Activated CD8-positive, alpha-beta memory T cell treated with anti-CD3 and anti-CD28 coated beads for 24 hours (primary cell): Measurements from ENCODE around the gene PHOX2A.

ENCODE experiments used
- DNase-seq: peaks from one replicate; pipeline ENCODE4 v3.0.0-alpha.2; 2020

The PHOX2A gene

DNA sequence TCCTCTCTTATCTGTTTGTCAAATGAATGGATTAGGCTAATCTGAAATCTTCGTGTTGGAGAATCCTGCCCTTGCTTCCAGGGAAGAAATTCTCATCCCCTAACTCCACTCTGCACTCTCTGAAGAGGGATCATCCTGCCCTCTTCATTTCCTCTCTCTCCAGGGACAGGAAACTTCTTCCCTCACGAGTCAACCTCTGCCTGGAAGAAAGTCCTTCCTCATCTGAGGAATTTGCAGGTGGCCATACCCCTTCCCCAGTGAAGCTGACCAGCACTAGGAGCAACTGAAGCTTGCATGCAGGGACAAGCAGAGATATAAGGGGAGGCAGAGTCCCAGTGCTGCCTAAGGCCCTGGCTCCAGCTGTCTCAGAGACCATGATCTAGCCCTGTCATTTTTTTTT, 3.6 kb upstream of the PHOX2A start:
- DNase-seq: no peak

DNA sequence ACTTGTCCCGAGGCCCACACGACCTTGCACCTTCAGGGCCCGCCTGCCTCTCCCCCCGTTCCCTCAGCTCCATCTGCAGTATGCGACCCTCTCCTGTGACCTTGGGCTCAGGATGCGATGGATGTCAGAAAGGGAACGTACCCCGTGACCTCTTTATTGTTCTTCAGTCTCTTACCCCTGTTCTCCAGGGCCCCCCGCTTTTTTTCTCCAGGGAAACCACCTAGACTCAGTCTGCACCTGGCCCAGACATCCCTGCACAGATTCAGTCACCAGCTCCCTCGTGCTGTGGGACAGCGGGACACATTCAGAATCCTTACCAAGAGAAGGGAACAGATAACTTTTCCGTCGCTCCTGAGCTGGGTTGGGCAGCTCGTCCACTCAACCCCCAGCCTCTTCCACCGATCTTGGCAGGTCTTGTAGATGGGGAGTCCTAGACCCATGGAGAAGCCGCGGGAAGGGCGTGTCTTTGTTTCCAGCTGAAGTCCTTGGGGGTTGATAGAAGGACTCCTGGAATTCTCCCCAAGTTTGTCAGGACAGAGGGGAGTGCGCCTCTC, 1.4 kb upstream of the PHOX2A start:
- peak; percentile 52 for DNase-seq

DNA sequence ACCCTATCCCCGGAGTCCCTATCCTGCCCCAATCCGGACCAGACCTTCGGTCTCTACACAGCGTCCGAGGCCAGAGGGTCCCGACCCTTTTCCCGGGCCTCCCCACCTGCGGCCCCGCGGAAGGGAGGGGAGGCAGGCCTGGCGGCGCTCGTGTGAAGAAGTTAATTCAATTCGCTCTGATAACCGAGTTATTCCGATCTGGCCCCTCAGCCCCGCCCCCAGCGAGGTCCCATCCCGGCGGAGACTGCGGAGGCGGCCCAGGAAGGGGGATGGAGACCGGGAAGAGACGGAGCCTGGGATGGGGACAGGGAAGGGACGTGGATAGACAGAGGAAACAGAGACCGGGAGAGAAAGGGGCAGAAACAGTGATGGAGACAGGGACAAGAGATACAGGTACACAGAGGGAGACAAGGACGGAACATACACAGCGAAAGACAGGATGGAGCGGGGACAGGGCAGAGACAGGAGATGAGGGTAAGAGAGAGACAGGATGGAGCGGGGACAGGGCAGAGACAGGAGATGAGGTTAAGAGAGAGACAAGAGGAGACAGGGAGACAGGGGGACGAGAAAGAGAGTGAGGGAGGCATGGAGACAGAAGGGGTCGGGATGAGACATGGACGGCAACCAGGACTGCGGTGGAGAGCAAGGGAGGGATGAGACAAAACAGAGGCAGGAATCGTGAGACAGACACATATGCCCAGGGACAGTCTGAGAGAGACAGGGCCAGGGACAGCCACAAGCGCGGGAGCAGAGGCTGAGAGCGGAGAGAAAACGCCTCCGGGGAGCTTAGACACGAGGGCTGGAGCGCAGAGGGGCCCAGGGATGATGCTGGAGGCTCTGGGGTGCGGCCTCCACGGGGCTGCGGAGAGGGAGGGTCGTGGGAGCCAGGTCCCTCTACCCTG, 636 bp upstream of the PHOX2A start:
- peak; percentile 55 for DNase-seq

DNA sequence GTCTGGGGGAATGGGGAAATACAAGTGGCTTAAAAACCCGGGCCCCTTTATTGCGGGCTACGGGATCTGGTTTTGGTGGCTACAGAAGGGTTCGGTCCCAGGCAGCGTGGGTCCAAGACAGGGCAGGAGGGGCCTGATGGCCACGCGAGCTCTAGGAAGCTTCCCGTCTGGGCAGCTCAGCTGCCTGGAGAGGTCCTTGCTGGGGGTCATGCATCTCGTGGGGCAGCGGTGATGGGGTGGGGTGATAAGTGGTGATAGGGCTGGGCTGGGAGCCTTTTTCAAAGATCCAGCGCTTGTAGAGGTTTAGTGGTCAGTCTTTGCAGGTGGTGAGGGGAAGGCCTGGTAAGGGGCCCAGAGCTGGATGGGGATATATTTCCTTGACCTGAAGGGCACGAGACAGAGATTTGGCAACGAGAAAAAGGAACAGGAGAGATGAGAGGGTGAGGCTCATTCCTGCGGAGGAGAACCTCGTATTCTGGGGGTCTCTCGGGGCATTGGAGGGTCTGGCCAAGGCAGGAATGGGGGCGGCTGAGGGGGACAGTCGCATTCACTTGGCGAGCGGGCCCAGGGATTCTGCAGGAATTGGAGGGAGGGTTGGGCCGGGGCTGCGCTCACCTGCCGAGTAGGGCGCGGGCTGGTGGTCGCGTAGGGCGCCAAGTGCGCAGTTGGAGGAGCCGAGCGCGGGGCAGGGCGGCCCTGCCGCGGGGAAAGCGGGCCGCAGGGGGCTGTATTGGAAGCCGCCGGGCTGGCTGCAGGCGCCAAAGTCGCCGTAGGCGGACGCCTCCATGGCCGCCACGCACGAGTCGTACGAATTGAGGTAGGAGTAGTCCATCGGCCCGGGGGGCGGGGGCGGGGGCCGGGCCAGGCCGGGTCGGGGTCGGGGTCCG, 560 bp downstream of the PHOX2A start:
- DNase-seq: no peak

GRCh38 chr11:72242141-72242540, 1.8 kb downstream of the PHOX2A start:
- DNase-seq: no peak

DNA sequence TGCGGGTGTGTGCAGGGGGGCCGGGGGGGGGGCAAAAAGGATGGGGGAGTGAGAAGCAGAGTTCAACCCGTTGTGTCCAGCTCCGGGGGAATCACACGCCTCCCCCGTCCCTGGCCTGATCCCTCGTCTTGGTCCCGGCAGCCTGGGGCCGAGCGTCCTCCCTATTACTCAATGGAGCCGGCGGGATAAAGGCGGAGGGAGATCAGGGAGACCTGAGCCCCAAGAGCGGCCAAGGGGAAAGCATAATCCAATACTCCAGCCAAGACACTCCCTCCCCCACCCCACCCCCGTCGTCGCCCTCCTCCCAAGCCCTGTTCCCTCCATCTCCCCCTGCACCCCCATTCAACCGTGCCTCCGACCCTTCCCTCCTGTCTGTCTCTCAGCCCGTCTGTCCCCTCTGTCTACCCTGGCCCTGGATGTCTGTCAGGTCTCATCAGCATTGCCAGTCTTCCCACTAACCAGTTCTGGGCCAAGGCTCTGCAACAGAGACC, 2.6 kb downstream of the PHOX2A start:
- DNase-seq: no peak

DNA sequence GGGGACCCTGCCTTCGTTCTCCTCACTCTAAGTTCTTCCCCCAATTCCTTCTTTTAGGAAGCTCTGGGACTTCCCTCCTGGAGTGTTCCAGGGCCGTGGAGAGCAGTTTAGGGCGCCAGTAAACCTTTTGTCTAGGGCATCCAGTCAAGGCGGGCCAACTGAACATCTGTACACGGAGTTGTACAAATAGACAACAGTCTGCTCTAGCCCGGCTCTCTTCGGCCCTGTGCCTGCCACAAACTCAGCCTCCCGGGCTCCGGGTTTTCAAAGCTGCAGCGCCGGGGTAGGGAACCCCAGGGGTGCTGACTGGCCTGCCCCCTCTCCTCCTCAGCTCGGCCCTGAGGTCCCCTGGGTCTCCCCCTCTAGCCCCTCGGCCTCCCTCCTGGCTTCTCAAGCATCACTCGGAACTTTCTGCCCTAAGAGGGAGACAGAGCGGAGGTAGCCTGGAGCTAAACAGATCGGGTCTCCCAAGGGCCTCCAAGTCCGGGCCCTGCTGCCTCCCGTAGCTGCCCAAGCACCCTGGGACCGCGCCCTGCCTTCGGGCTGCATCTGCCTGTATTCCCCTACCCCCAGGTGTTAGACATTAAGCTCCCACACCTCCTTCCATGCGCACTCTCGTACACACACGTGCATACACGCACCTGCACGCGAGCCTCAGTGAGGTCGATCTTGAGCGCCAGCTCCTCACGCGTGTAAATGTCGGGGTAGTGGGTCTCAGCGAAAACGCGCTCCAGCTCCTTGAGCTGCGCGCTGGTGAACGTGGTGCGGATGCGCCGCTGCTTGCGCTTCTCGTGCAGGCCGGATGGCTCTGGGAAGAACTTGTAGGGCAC, 3.3 kb downstream of the PHOX2A start:
- DNase-seq: no peak

DNA sequence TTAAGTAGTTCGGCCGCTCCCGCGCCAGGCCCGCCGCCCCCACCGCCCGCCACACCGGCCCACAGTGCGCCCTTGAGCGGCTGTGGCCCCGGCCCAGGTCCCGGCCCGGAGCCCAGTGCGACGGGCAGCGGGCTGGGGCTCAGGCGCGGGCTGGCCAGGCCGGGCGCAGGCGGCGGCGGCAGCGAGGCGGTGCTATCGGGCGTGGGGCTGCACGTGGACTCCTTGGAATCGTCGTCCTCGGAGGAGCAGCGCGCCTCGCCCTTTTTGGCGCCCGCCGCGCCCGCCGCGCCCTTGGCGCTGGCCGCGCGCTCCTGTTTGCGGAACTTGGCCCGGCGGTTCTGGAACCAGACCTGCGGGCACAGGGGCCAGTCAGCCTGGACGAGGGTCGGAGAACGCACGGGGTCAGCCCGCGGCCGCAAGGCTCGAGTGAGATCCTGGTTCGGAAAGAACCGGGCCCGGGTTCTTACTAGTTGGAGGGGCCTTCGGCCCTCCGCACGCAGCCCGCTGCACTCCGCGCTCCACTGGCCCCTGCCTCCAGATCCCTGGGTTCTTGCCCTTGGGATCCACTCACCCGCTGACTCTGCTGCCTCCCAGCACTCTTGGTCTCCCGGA, 4.0 kb downstream of the PHOX2A start:
- DNase-seq: no peak

- DNase-seq: peak; percentile 63
Measured at GRCh38 chr11:72239313-72239848, 4.6 kb downstream of the PHOX2A start.

- DNase-seq: peak; percentile 54
Measured at GRCh38 chr11:72238492-72239312, 5.3 kb downstream of the PHOX2A start.

DNA sequence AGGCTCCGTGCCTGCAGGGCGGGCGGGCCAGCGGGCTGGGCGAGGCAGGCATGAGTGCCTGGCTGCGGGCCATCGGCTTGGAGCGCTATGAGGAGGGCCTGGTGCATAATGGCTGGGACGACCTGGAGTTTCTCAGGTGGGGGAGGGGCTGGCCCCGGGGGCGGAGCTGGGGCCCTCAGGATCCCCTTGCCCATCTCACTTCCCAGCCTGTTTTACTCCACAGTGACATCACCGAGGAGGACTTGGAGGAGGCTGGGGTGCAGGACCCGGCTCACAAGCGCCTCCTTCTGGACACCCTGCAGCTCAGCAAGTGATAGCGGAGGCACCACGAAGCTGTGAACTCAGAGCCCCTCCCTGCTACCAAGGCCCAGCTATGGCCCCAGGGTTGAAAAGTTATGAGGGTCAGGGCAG, 5.9 kb downstream of the PHOX2A start:
- peak; percentile 74 for DNase-seq

DNA sequence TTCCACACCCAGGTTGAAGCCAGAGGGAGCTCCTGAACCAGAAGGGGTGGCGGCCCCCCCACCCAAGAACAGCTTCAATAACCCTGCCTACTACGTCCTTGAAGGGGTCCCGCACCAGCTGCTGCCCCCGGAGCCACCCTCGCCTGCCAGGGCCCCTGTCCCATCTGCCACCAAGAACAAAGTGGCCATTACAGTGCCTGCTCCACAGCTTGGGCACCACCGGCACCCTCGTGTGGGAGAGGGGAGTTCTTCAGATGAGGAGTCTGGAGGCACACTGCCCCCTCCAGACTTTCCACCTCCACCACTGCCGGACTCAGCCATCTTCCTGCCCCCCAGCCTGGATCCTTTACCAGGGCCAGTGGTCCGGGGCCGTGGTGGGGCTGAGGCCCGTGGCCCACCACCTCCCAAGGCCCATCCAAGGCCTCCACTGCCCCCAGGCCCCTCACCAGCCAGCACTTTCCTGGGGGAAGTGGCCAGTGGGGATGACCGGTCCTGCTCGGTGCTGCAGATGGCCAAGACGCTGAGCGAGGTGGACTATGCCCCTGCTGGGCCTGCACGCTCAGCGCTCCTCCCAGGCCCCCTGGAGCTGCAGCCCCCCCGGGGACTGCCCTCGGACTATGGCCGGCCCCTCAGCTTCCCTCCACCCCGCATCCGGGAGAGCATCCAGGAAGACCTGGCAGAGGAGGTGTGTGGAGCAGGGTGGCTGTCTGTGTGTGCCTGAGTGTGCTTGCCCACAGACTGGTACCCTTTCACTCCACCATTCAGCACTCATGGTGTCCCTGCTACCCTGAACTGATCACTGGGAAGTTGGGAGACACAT, 6.7 kb downstream of the PHOX2A start:
- peak; percentile 53 for DNase-seq

DNA sequence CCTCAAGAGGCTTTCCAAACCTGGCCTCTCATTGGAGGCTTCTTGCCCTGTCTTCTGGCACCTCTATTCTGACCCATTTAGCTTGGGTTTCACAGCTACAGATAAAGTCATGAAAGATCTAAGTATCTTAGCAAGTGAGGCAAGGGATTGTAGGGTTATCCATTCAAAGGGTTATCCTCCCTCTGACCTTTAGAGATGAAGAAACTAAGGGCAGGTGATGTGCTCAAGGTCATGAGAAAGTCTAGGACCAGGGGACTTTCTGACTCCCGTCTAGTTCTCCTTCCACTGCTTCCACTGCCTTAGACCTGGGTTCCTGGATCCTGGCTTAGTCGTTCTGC, 7.2 kb downstream of the PHOX2A start:
- DNase-seq: peak; percentile 21

DNA sequence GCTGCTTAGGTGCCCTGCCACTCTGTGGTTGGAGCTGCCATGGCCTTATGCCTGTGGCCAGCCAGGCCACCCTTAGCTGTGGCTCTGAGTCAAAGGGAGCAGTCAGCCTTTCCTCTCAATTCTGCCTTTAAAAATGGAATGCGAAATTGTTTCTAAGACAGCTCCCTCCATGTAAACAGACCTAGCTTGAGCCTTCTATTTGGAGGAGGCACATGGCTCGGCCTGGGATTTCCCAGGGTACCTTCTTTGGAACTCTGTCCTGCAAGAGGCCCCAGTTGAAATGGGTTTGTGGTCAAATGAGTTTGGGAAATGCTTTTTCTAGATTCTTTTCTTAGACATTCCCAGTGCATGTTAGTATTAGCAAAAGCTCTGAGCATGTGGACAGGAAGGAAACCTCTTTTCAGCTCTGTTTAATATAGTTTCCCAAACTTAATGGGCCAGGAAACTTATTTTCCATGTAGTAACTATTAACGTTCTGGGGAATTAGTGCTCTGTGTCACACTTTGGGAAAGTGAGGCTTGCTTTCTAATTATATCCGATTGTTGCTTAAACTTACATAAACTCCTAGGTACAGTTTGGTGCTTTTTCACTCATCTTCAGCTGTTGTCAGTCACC, 7.8 kb downstream of the PHOX2A start:
- DNase-seq: peak; percentile 37

DNA sequence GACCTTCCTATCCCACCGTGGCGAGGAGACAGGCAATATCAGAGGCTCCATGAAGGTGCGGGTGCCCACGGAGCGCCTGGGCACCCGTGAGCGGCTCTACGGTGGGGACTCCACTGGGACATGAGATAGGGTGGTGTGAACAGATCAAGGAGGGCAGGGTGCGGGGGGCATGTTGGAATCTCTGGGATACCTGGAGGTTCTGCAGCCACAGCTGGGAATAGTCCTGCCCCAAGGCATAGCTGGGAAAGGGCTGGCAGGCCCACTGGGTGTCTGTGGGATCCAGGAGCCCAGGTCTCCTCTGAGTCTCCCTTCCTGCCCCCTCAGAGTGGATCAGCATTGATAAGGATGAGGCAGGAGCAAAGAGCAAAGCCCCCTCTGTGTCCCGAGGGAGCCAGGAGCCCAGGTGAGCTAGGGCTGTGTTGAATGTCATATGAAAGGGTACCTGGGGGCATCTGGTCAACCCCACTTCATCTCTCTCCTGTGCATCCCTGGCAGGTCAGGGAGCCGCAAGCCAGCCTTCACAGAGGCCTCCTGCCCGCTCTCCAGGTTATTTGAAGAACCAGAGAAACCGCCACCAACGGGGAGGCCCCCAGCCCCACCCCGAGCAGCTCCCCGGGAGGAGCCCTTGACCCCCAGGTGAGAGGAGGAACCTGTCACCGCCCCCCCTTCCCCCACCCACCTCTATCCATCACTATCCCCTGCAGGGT, 8.5 kb downstream of the PHOX2A start:
- peak; percentile 52 for DNase-seq

DNA sequence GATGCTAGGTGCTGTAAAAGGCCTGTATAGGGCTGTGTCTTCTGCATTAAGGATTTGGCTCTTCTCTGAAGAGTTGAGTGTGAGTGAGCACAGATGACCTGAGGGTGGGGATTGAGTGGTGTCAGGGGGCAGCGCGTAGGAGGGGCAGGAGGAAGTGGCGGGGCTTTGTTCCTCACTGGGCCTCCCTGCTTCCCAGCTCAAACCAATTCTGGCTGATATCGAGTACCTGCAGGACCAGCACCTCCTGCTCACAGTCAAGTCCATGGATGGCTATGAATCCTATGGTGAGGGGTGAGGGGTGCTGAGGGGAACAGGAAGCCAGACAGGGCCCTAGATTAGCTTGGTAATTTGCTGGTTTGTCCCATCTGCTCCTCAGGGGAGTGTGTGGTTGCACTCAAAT, 9.1 kb downstream of the PHOX2A start:
- no peak for DNase-seq

- DNase-seq: no peak
Measured at GRCh38 chr11:72234514-72234830, 9.5 kb downstream of the PHOX2A start.

DNA sequence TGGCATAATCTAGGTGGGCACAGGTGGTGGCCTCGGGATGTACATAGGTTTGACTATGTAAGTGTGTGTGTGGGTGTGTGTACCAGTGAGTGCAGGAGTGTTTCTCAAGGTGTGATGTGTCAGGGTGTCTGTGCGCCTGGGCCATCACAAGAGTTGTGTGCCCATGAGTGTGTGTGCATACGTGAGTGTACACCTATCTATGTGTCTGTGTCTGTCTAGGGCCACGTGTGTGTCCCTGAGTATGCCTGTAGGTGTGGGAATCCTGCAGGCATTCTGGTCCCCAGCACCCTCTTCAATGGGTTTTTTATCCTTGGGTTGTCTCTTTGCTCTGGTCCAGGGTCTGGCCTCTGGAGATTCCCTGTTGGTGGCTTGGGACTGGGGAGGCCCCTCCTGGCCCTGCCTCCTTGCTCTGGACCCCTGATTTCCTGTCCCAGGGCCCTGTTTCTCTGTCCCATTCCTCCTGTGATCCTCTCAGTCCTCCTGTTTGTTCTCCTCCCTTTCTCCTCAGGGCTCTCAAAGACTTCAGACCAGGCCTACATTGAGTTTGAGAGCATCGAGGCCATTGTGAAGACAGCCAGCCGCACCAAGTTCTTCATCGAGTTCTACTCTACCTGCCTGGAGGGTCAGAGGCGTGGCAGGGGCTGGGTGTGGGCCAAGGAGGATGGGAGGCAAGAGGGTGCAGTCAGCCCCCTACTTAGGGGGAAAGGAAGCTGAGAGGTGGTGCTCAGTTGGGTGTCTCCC, 10.0 kb downstream of the PHOX2A start:
- peak; percentile 45 for DNase-seq
